ENCODE data around the gene DDX28.
"Not testable (repeated sequence)": the region's sequence is repeated elsewhere in the genome, so short reads cannot be mapped to it uniquely, and the experiment has no call there.

The DDX28 gene

GRCh38 chr16:68021490-68021889, 1.5 kb downstream of the DDX28 start:
- Histone ChIP-seq H3K27ac (peak overlapping the region; percentile 93), H3K4me3 (ENCODE audit: low read depth in 1 of 2, low read length in 1 of 2) (peak overlapping the region; percentile 96 to 97)

GRCh38 chr16:68019167-68019680, 3.8 kb downstream of the DDX28 start:
- no peak overlapping the region for H3K27ac ChIP-seq
- TF ChIP-seq CTCF (IDR thresholded peaks at IDR 0.05) = no peak
- no peaks in the 10 kb centered on the region for H3K9me3 ChIP-seq
- H3K27me3 ChIP-seq = no peaks in the 10 kb centered on the region
- no peak overlapping the region for H3K4me3 ChIP-seq (ENCODE audit: low read depth in 1 of 2, low read length in 1 of 2)
- H3K36me3 ChIP-seq = no peaks in the 10 kb centered on the region
- peaks cover 44 to 45% of the 10 kb centered on the region in 2 experiments for H3K4me1 ChIP-seq (ENCODE audit: control insufficient read depth in 1 of 2, insufficient read depth in 1 of 2, low read depth in 1 of 2, low read length in 1 of 2)

More at GRCh38 chr16:68021490-68021889, 1.5 kb downstream of the DDX28 start:
- Histone ChIP-seq H3K9me3 (no peaks in the 10 kb centered on the region), H3K27me3 (no peaks in the 10 kb centered on the region), H3K4me1 (ENCODE audit: control insufficient read depth in 1 of 2, insufficient read depth in 1 of 2, low read depth in 1 of 2, low read length in 1 of 2) (peaks cover 39 to 40% of the 10 kb centered on the region in 2 experiments), H3K36me3 (no peaks in the 10 kb centered on the region)
- TF ChIP-seq CTCF (IDR thresholded peaks at IDR 0.05) = no peak

GRCh38 chr16:68015681-68016080, 7.4 kb downstream of the DDX28 start, which contains the start of gene DPEP2NB:
Gene DPEP2NB (minus strand): TSS chr16:68015911. CDS start chr16:68015770, 141 bp downstream.
- Histone ChIP-seq H3K4me1 (ENCODE audit: control insufficient read depth in 1 of 2, insufficient read depth in 1 of 2, low read depth in 1 of 2, low read length in 1 of 2) (peaks cover 35 to 43% of the 10 kb centered on the region in 2 experiments), H3K27me3 (no peaks in the 10 kb centered on the region), H3K36me3 (no peaks in the 10 kb centered on the region), H3K9me3 (no peaks in the 10 kb centered on the region), H3K4me3 (ENCODE audit: low read depth in 1 of 2, low read length in 1 of 2) (peak within 1 kb of the TSS in 1 of 2 experiments; percentile 51), H3K27ac (peak within 1 kb of the TSS; percentile 100)
- no peak for TF ChIP-seq CTCF (IDR thresholded peaks at IDR 0.05)

- peak overlapping the region; percentile 51 to 53 for H3K4me3 ChIP-seq (ENCODE audit: low read depth in 1 of 2, low read length in 1 of 2)
- peaks cover 57 to 64% of the 10 kb centered on the region in 2 experiments for H3K4me1 ChIP-seq (ENCODE audit: control insufficient read depth in 1 of 2, insufficient read depth in 1 of 2, low read depth in 1 of 2, low read length in 1 of 2)
- H3K9me3 ChIP-seq = no peaks in the 10 kb centered on the region
- H3K27ac ChIP-seq = peak overlapping the region; percentile 100
- TF ChIP-seq CTCF (IDR thresholded peaks at IDR 0.05) = no peak
- no peaks in the 10 kb centered on the region for H3K36me3 ChIP-seq
- H3K27me3 ChIP-seq = no peaks in the 10 kb centered on the region
Measured at GRCh38 chr16:68013440-68013839, 9.6 kb downstream of the DDX28 start.

GRCh38 chr16:68009872-68010271, 13.2 kb downstream of the DDX28 start:
- peaks cover 84 to 92% of the 10 kb centered on the region in 2 experiments for H3K4me1 ChIP-seq (ENCODE audit: control insufficient read depth in 1 of 2, insufficient read depth in 1 of 2, low read depth in 1 of 2, low read length in 1 of 2)
- H3K36me3 ChIP-seq; H3K9me3 ChIP-seq; H3K27me3 ChIP-seq; H3K4me3 ChIP-seq (ENCODE audit: low read depth in 1 of 2, low read length in 1 of 2): not testable (repeated sequence)
- H3K27ac ChIP-seq = peak overlapping the region; percentile 100

- Histone ChIP-seq H3K27ac (peak overlapping the region; percentile 100), H3K36me3 (no peaks in the 10 kb centered on the region), H3K27me3 (no peaks in the 10 kb centered on the region), H3K4me1 (ENCODE audit: control insufficient read depth in 1 of 2, insufficient read depth in 1 of 2, low read depth in 1 of 2, low read length in 1 of 2) (peaks cover 84 to 92% of the 10 kb centered on the region in 2 experiments), H3K4me3 (ENCODE audit: low read depth in 1 of 2, low read length in 1 of 2) (no peak overlapping the region), H3K9me3 (no peaks in the 10 kb centered on the region)
- TF ChIP-seq CTCF (IDR thresholded peaks at IDR 0.05) = no peak
Measured at GRCh38 chr16:68009157-68009735, 13.8 kb downstream of the DDX28 start.

Measured in neutrophil (primary cell).